ENCODE measurements around the gene SIK2.

SIK2 gene

DNA sequence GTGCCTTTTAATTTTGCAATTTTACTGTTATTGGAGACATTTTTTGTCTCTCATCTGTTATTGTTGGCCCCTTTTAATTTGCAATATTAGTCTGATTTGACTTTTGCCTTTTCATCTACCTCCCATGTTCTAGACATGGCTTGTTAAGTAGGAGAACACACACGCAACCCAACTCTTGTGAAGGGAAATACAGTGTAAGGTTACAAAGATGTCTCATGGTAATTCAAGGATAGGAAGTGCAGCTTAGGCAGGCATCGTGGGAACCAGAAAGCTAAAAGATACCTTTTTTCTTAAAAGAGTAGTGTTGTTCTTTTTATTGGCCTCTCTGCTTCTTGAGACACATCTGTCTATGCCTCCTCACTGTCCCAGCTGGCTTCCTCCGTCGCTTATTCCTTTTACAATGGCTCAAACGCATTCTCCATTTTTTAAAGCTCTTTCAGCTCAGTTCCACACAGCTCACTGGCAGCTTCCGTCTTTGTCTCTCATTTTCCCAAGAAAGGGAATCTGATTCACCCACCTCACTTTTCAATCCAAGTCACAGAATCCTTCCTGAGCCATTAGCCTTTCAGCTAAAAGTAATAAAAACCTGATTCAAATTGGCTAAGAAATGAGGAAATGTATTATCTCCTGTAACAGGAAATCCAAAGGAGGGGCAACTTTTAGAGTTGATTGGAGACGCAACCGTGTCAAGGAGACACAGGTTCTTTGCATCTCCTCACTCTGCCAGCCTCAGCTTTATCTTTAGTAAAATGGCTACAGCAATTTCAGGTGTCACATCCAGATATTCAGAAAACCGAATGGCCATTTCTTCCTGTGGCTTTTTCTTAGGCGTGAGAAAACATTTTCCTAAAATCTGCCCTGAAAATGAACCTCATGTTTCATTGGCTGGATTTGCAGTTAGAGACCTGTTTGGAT is 57.2 kb downstream of the SIK2 start:
- no peaks in the 10 kb centered on the region for H3K9me3 ChIP-seq (ENCODE audit: control insufficient read depth, low read length)
- no peak overlapping the region for H3K4me3 ChIP-seq (ENCODE audit: extremely low read depth, insufficient read depth, low read length, poor library complexity, severe bottlenecking)
- no peak overlapping the region for H3K27ac ChIP-seq (ENCODE audit: low read depth, low read length, severe bottlenecking)
- H3K4me1 ChIP-seq (ENCODE audit: control insufficient read depth, insufficient read depth, low read length, poor library complexity, severe bottlenecking): peaks cover 3% of the 10 kb centered on the region
- 82 to 98% methylated on average over 7 of the region's 10 CpGs for WGBS, 2 experiments (ENCODE audit: insufficient coverage in 2 of 2)
- H3K36me3 ChIP-seq (ENCODE audit: control insufficient read depth, insufficient read depth, low read length): no peaks in the 10 kb centered on the region

DNA sequence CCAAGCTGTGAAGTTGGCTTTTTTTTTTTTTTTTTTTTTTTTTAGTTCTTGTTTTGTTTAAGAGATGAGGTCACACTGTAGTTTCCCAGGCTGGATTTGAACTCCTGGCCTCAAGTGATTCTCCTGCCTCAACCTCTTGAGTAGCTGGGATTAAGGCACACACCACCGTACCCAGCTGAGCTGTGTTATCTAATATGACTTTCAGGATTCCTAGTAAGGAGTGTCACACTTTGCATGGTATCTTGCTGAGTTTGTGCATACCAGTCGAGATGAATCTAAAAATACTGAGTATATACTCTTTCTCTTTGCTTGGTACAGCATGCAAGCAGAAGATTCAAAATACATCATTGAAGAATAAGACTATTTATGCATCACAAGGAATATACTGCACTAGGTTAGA is 58.6 kb downstream of the SIK2 start:
- H3K4me3 ChIP-seq (ENCODE audit: extremely low read depth, insufficient read depth, low read length, poor library complexity, severe bottlenecking): no peak overlapping the region
- WGBS, 2 experiments (ENCODE audit: insufficient coverage in 2 of 2): no CpG with 5 or more reads among the region's 2 CpGs

DNA sequence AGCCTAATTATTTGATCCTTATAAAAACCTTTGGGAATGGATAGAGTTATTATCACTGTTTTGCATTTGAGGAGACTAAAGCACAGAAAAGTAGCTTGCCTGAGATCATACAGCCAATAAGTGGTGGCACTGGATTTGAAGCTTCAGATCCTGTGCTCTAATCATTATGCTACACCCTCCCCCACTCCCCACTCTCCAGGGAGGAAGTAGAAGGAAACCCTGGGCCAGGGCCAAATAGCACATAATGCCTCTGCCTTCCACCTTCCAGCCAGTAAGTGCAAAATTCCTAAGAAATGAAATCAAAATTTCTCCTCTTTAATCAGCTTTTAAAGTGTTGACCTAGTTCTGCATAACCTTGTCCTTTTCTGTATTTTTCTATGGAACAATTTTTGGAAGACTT is 61.6 kb downstream of the SIK2 start:
- H3K36me3 ChIP-seq (ENCODE audit: control insufficient read depth, insufficient read depth, low read length): no peaks in the 10 kb centered on the region
- H3K27ac ChIP-seq (ENCODE audit: low read depth, low read length, severe bottlenecking): no peak overlapping the region
- H3K4me3 ChIP-seq (ENCODE audit: extremely low read depth, insufficient read depth, low read length, poor library complexity, severe bottlenecking): no peak overlapping the region
- no peaks in the 10 kb centered on the region for H3K9me3 ChIP-seq (ENCODE audit: control insufficient read depth, low read length)
- peaks cover 3% of the 10 kb centered on the region for H3K4me1 ChIP-seq (ENCODE audit: control insufficient read depth, insufficient read depth, low read length, poor library complexity, severe bottlenecking)

More for the DNA sequence above, 58.6 kb downstream of the SIK2 start:
- Histone ChIP-seq H3K9me3 (ENCODE audit: control insufficient read depth, low read length) (no peaks in the 10 kb centered on the region), H3K4me1 (ENCODE audit: control insufficient read depth, insufficient read depth, low read length, poor library complexity, severe bottlenecking) (peaks cover 3% of the 10 kb centered on the region), H3K36me3 (ENCODE audit: control insufficient read depth, insufficient read depth, low read length) (no peaks in the 10 kb centered on the region), H3K27ac (ENCODE audit: low read depth, low read length, severe bottlenecking) (no peak overlapping the region)

DNA sequence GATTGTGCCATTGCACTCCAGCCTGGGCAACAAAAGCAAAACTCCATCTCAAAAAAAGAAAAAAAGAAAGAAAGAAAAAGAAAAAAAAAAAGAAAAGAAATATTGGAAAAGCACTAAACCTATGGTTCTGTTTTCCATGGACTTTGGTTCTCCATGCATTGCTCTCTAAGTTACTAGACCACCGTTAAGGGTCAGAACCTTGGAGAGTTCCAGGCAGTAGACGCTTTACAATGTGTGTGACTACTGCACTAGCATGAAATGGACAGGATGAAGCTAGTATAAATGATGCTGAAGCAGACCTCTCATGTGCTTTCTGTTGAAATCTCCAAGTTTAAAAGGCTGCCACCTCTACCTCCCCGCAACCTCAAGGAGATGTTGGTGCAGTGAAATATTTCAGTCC is 63.5 kb downstream of the SIK2 start:
- no peaks in the 10 kb centered on the region for H3K9me3 ChIP-seq (ENCODE audit: control insufficient read depth, low read length)
- H3K36me3 ChIP-seq (ENCODE audit: control insufficient read depth, insufficient read depth, low read length): no peaks in the 10 kb centered on the region
- 73 to 75% methylated on average over 1 to 2 of the region's 3 CpGs for WGBS, 2 experiments (ENCODE audit: insufficient coverage in 2 of 2)
- H3K4me3 ChIP-seq (ENCODE audit: extremely low read depth, insufficient read depth, low read length, poor library complexity, severe bottlenecking): no peak overlapping the region
- H3K27ac ChIP-seq (ENCODE audit: low read depth, low read length, severe bottlenecking): no peak overlapping the region
- H3K4me1 ChIP-seq (ENCODE audit: control insufficient read depth, insufficient read depth, low read length, poor library complexity, severe bottlenecking): peaks cover 3% of the 10 kb centered on the region

DNA sequence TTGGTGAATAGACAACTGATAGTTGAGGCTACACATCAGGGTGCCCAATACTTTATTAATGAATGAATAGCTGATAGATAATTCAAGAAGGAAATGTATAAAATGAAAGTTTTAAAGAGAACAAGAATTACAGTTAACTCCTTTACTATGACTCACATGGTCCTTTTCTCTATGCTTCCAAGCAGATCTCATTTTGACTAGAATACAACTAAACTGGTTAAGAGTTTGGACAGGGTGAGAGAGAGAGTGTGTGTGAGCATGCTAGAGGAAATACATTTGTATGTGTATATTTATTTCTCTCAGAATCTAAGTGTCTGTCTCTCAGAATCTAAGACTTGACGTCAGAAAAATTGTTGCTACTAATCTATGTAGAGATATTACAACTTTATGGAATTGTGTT is 66.7 kb downstream of the SIK2 start:
- no peak overlapping the region for H3K4me3 ChIP-seq (ENCODE audit: extremely low read depth, insufficient read depth, low read length, poor library complexity, severe bottlenecking)
- no peaks in the 10 kb centered on the region for H3K4me1 ChIP-seq (ENCODE audit: control insufficient read depth, insufficient read depth, low read length, poor library complexity, severe bottlenecking)
- no CpG with 5 or more reads among the region's 1 CpG for WGBS, 2 experiments (ENCODE audit: insufficient coverage in 2 of 2)
- H3K36me3 ChIP-seq (ENCODE audit: control insufficient read depth, insufficient read depth, low read length): peaks cover 6% of the 10 kb centered on the region
- H3K27ac ChIP-seq (ENCODE audit: low read depth, low read length, severe bottlenecking): no peak overlapping the region
- no peaks in the 10 kb centered on the region for H3K9me3 ChIP-seq (ENCODE audit: control insufficient read depth, low read length)

DNA sequence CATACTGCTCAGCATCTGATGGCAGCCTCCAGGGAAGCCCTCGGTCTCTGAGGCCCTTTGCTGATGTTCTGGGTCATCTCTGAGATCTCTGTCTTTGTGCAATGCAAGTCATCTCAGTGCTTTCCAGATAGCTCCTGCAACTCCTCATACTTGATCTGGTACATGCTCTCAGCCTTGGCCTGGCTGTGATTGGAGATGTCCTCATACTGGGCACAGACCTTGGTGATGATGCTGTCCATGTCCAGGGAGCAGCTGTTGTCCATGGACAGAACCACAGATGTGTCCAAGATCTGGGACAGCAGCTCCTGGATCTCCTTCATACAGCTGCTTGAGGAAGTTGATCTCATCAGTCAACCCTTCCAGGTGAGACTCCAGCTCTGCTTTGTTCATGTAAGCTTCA is 69.1 kb downstream of the SIK2 start:
- no peaks in the 10 kb centered on the region for H3K4me1 ChIP-seq (ENCODE audit: control insufficient read depth, insufficient read depth, low read length, poor library complexity, severe bottlenecking)
- no peak overlapping the region for H3K4me3 ChIP-seq (ENCODE audit: extremely low read depth, insufficient read depth, low read length, poor library complexity, severe bottlenecking)
- H3K27ac ChIP-seq (ENCODE audit: low read depth, low read length, severe bottlenecking): no peak overlapping the region
- H3K9me3 ChIP-seq (ENCODE audit: control insufficient read depth, low read length): no peaks in the 10 kb centered on the region
- WGBS, 2 experiments (ENCODE audit: insufficient coverage in 2 of 2): 67 to 88% methylated on average over 1 of the region's 1 CpG
- H3K36me3 ChIP-seq (ENCODE audit: control insufficient read depth, insufficient read depth, low read length): peaks cover 12% of the 10 kb centered on the region

DNA sequence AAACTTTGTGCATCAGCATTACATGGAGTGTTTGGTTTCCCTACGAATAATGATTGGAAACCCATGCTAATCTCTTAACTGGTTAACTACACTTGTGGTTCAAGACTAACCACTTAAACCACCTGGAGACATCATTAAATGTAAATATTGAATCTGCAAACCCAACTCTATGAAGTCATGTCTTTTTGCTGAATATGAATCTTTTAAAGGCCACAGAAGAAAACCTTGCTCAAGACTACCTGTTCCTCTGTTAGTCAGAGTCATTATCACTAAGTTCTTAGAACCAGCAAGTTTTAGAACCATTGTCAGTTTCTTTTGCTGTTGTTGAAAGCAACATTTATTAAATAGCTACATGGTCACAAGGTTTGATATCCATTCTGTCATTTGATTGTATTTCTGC is 70.7 kb downstream of the SIK2 start:
- H3K36me3 ChIP-seq (ENCODE audit: control insufficient read depth, insufficient read depth, low read length): peaks cover 12% of the 10 kb centered on the region
- H3K4me3 ChIP-seq (ENCODE audit: extremely low read depth, insufficient read depth, low read length, poor library complexity, severe bottlenecking): no peak overlapping the region
- H3K9me3 ChIP-seq (ENCODE audit: control insufficient read depth, low read length): no peaks in the 10 kb centered on the region
- H3K27ac ChIP-seq (ENCODE audit: low read depth, low read length, severe bottlenecking): no peak overlapping the region
- WGBS, 2 experiments (ENCODE audit: insufficient coverage in 2 of 2): no CpG with 5 or more reads among the region's 1 CpG
- no peaks in the 10 kb centered on the region for H3K4me1 ChIP-seq (ENCODE audit: control insufficient read depth, insufficient read depth, low read length, poor library complexity, severe bottlenecking)

DNA sequence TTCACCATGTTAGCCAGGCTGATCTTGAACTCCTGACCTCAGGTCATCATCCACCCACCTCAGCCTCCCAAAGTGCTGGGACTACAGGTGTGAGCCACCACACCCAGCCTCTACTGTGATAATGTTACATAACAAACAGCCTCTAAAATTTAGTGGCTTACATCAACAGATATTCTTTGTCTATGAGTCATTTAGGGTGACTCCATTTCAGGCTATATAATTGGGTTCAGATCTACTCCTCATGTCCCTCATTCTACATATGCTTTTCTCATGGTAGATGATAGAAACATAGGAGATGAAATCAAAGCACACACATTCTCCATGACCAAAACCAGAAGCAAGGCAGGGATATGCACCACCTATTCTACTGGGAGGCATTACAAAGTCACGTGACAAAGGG is 72.7 kb downstream of the SIK2 start:
- Histone ChIP-seq H3K9me3 (ENCODE audit: control insufficient read depth, low read length) (no peaks in the 10 kb centered on the region), H3K4me1 (ENCODE audit: control insufficient read depth, insufficient read depth, low read length, poor library complexity, severe bottlenecking) (no peaks in the 10 kb centered on the region), H3K4me3 (ENCODE audit: extremely low read depth, insufficient read depth, low read length, poor library complexity, severe bottlenecking) (no peak overlapping the region), H3K36me3 (ENCODE audit: control insufficient read depth, insufficient read depth, low read length) (peaks cover 12% of the 10 kb centered on the region), H3K27ac (ENCODE audit: low read depth, low read length, severe bottlenecking) (no peak overlapping the region)
- no CpG with 5 or more reads among the region's 1 CpG for WGBS, 2 experiments (ENCODE audit: insufficient coverage in 2 of 2)

DNA sequence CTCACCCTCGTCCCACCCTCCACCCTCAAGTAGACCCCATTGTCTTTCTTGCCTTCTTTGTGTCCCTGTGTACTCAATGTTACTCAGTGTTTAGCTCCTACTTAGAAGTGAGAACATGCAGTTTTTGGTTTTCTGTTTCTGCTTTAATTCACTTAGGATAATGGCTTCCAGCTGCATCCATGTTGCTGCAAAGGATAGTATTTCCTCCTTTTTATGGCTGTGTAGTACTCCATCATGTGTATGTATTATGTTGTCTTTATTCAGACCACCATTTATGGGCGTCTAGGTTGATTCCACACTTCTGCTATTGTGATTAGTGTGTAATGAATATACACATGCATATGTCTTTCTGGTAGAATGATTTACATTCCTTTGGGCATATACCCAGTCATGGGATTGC is 73.6 kb downstream of the SIK2 start:
- WGBS, 2 experiments (ENCODE audit: insufficient coverage in 2 of 2): 80 to 100% methylated on average over 1 of the region's 2 CpGs
- no peak overlapping the region for H3K4me3 ChIP-seq (ENCODE audit: extremely low read depth, insufficient read depth, low read length, poor library complexity, severe bottlenecking)
- H3K27ac ChIP-seq (ENCODE audit: low read depth, low read length, severe bottlenecking): no peak overlapping the region

DNA sequence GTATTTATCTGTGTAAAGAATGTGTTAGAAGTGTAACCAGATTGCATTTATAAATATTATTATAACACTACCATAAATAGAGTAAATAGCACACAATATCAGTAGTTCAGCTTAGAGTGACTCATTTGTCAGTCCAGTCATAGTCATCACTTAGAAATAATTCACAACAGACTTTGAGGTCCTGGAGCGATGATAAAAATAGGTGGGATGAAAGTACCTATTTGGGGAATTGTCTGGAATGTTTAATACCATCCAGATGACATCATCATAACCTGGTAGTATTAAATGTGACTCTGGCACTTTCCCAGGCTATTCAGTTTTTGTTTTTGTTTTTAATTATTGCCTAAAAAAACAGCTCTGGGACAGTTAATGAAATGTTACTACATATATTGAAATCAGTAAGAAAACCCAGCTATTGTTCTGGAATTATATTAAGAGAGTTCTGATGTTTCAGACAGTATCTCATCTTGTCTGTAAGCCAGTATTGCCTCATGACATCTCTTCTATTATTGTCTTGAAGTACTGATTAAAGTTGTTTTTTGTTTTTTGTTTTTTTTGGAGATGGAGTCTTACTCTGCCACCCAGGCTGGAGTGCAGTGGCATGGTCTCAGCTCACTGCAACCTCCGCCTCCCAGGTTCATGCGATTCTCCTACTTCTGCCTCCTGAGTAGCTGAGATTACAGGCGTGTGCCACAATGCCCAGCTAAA is 74.8 kb downstream of the SIK2 start:
- no peak overlapping the region for H3K4me3 ChIP-seq (ENCODE audit: extremely low read depth, insufficient read depth, low read length, poor library complexity, severe bottlenecking)
- peaks cover 10% of the 10 kb centered on the region for H3K36me3 ChIP-seq (ENCODE audit: control insufficient read depth, insufficient read depth, low read length)
- H3K9me3 ChIP-seq (ENCODE audit: control insufficient read depth, low read length): no peaks in the 10 kb centered on the region
- 83% methylated on average over 1 of the region's 4 CpGs; no CpG with 5 or more reads in 1 of the 2 experiments for WGBS, 2 experiments (ENCODE audit: insufficient coverage in 2 of 2)
- H3K4me1 ChIP-seq (ENCODE audit: control insufficient read depth, insufficient read depth, low read length, poor library complexity, severe bottlenecking): no peaks in the 10 kb centered on the region
- H3K27ac ChIP-seq (ENCODE audit: low read depth, low read length, severe bottlenecking): no peak overlapping the region

More for the DNA sequence above, 73.6 kb downstream of the SIK2 start:
- H3K36me3 ChIP-seq (ENCODE audit: control insufficient read depth, insufficient read depth, low read length): peaks cover 12% of the 10 kb centered on the region
- no peaks in the 10 kb centered on the region for H3K4me1 ChIP-seq (ENCODE audit: control insufficient read depth, insufficient read depth, low read length, poor library complexity, severe bottlenecking)
- no peaks in the 10 kb centered on the region for H3K9me3 ChIP-seq (ENCODE audit: control insufficient read depth, low read length)

Data from mesodermal cell (in vitro differentiated cells).